ENCODE results near the gene CYS1.

The CYS1 gene

DNA sequence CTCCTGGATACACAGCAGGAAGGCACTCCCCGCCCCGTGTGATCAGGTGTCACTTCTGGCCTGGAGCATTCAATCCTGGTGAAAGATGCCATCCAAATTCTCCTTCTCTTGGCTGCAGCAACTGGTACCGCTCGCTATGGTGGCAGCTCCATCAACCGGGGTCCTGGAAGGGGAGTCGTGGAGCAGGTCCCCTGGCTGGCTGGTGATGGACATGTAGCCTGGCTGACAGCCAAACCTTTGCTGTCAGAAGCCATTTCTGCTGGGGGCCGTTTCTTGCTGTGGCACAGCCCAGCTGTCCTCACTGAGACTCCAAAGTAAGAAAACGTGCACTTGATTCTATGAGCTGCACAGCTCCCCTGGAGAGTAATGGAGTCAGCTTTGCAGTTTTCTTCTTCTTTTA lies 7.1 kb upstream of the CYS1 start:
- Histone ChIP-seq H3K27me3 (ENCODE audit: control insufficient read depth, insufficient read depth, low read length) (no peaks in the 10 kb centered on the region), H3K36me3 (ENCODE audit: control insufficient read depth, insufficient read depth, low read length) (no peaks in the 10 kb centered on the region), H3K9ac (ENCODE audit: low read length) (no peak overlapping the region)

DNA sequence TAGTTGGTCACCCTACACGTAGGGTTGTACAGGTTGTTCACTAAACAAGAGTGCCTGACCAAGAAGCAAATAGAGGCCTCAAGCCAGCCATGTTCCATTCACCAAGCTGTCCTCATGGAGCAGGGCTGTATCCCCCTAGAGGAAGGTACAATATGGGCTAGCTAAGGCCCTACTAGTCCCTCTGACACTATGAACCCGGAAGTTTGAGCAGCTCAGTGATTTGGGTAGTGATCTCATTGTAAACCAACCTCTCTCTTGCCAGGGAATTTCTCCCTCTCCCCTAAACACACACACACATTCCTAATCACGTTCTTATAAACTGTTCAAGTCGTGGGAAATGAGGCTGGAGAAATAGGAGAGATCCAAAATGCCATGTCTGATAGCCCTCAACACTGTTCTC lies 6.7 kb upstream of the CYS1 start:
- Histone ChIP-seq H3K9ac (ENCODE audit: low read length) (no peak overlapping the region), H3K27ac (ENCODE audit: low read depth, low read length) (no peak overlapping the region), H3K27me3 (ENCODE audit: control insufficient read depth, insufficient read depth, low read length) (no peaks in the 10 kb centered on the region), H3K4me1 (ENCODE audit: control insufficient read depth, insufficient read depth, low read length) (peaks cover 6% of the 10 kb centered on the region), H3K36me3 (ENCODE audit: control insufficient read depth, insufficient read depth, low read length) (no peaks in the 10 kb centered on the region), H3K4me3 (ENCODE audit: low read length) (no peak overlapping the region)

More for the DNA sequence above, 7.1 kb upstream of the CYS1 start:
- peaks cover 6% of the 10 kb centered on the region for H3K4me1 ChIP-seq (ENCODE audit: control insufficient read depth, insufficient read depth, low read length)
- no peak overlapping the region for H3K4me3 ChIP-seq (ENCODE audit: low read length)
- no peak overlapping the region for H3K27ac ChIP-seq (ENCODE audit: low read depth, low read length)

DNA sequence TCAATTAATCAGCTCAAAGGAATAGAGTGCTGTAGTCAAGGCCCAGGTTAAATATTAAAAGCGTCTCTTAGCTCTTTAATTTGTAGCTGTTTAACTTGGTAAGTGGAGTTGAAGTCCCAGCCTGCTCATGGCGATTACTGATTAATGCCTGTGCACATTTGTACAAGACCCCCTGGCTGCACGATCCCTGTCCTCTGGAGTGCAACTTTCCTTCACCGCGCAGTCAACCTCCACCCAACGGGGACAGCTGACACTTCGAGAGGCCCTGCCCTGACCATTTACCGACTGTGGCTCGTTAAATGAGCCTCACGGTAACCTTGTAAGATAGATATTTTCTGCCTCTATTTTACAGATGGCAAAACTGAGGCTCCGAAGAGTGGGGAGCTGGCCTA lies 5.5 kb upstream of the CYS1 start:
- Histone ChIP-seq H3K4me3 (ENCODE audit: low read length) (no peak overlapping the region), H3K9ac (ENCODE audit: low read length) (no peak overlapping the region), H3K27me3 (ENCODE audit: control insufficient read depth, insufficient read depth, low read length) (no peaks in the 10 kb centered on the region), H3K4me1 (ENCODE audit: control insufficient read depth, insufficient read depth, low read length) (peaks cover 7% of the 10 kb centered on the region), H3K36me3 (ENCODE audit: control insufficient read depth, insufficient read depth, low read length) (no peaks in the 10 kb centered on the region), H3K27ac (ENCODE audit: low read depth, low read length) (no peak overlapping the region)

DNA sequence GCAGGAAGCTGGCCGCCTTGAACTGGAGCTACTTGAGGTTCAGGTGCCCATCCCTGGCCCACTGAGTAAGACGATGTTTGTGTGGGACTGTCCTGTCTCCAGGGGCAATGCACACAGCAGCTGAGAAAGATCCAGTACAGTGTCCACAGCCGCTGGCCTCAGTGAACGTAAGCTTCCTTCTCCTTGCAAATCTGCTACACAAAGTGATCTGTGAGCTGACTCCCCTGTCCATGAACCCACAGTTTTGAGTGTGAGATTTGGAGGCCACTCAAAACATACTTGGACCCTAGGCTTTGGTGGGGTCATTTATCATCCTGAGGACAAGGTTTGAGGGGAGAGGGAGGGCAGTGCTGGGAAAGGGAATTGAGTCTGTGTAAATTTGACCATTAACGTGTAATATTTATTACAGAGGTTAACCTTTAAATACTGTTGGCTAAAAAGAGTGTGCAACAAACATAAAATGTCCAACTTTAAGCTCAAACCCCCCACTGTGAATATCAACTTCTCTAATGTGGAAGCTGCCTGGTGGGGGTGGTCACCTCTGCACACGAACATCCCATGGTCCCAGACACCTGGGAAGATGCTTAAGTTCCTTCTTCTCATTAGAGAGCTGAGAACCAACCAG lies 4.9 kb upstream of the CYS1 start:
- no peak overlapping the region for H3K27ac ChIP-seq (ENCODE audit: low read depth, low read length)
- H3K4me3 ChIP-seq (ENCODE audit: low read length) = no peak overlapping the region
- H3K9ac ChIP-seq (ENCODE audit: low read length) = no peak overlapping the region
- peaks cover 7% of the 10 kb centered on the region for H3K4me1 ChIP-seq (ENCODE audit: control insufficient read depth, insufficient read depth, low read length)
- H3K27me3 ChIP-seq (ENCODE audit: control insufficient read depth, insufficient read depth, low read length) = no peaks in the 10 kb centered on the region
- no peaks in the 10 kb centered on the region for H3K36me3 ChIP-seq (ENCODE audit: control insufficient read depth, insufficient read depth, low read length)

DNA sequence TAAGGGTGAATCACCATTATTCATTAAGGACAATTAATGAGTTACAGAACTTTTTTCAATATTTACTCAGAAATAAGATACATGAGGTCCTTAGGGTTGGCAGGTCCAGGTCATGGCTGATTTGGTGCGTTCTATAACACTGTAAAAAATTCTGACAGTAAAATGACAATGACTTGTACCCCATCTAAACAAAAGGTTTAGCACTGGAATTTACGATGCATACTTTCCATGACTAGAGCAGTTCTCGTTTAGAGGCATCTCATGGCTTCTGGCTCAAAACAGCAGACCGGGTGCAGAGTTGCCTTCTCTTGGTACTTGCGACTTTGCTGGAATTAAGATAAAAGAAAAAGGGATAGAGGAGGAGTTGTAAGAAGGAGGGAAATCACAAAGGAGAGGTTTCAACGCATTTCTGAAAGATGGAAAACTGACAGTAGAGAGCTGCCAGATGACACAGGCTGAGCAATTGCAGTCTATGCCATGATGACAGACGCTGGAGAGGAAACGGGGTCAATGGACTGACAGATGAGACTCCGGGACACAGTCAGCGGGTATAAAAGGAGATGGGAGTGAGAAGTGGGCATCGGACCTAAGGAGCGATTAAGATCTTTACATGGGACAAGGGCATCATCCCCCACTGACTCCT lies 4.1 kb upstream of the CYS1 start:
- Histone ChIP-seq H3K4me3 (ENCODE audit: low read length) (no peak overlapping the region), H3K4me1 (ENCODE audit: control insufficient read depth, insufficient read depth, low read length) (peaks cover 7% of the 10 kb centered on the region), H3K27ac (ENCODE audit: low read depth, low read length) (no peak overlapping the region), H3K36me3 (ENCODE audit: control insufficient read depth, insufficient read depth, low read length) (no peaks in the 10 kb centered on the region), H3K9ac (ENCODE audit: low read length) (no peak overlapping the region), H3K27me3 (ENCODE audit: control insufficient read depth, insufficient read depth, low read length) (no peaks in the 10 kb centered on the region)

DNA sequence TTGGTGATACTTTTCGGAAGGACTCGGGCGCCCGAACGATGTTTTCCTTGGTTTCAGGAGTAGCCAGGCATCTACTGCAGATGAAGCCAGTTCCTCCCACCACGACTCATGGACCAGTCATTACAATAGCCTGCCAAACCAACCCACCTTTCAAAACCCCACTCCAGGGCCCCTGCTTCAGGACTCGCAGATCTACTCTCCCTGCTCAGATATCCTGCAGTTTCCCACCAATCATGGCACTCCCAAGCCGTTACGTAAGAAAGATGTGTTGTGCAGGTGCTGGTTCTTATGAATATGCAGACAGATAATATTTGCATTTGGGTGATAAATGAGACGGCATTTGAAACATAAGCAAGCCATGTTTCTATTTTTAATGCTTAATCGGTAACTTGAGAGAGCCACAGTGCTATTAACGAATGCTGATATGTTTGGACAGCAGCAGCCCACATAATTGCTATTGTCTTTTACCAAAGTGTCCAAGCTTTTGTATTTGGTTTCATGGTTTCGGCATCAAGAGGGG lies 3.5 kb upstream of the CYS1 start:
- H3K9ac ChIP-seq (ENCODE audit: low read length) = no peak overlapping the region
- H3K27me3 ChIP-seq (ENCODE audit: control insufficient read depth, insufficient read depth, low read length) = no peaks in the 10 kb centered on the region
- H3K4me1 ChIP-seq (ENCODE audit: control insufficient read depth, insufficient read depth, low read length) = peaks cover 7% of the 10 kb centered on the region
- H3K36me3 ChIP-seq (ENCODE audit: control insufficient read depth, insufficient read depth, low read length) = no peaks in the 10 kb centered on the region
- H3K27ac ChIP-seq (ENCODE audit: low read depth, low read length) = no peak overlapping the region
- no peak overlapping the region for H3K4me3 ChIP-seq (ENCODE audit: low read length)

DNA sequence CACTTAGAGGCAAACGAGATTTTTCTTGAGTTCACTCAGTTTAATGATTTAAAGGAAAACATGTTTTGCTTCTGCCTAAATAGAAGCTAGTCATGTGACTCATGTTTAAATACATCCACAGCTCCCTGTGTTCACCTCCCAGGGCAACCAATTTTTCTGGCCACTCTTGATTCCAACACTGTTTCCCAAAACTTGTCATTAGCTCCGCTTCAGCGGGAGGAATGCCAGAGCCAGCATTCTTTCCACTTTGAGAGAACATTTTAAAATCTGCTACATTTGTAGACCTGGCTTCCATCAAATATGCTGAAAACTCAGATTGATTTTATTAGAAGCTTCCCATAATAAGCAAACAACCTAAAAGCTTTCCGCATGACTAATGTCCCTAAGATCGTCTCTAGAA lies 2.8 kb upstream of the CYS1 start:
- H3K27ac ChIP-seq (ENCODE audit: low read depth, low read length) = no peak overlapping the region
- H3K27me3 ChIP-seq (ENCODE audit: control insufficient read depth, insufficient read depth, low read length) = no peaks in the 10 kb centered on the region

DNA sequence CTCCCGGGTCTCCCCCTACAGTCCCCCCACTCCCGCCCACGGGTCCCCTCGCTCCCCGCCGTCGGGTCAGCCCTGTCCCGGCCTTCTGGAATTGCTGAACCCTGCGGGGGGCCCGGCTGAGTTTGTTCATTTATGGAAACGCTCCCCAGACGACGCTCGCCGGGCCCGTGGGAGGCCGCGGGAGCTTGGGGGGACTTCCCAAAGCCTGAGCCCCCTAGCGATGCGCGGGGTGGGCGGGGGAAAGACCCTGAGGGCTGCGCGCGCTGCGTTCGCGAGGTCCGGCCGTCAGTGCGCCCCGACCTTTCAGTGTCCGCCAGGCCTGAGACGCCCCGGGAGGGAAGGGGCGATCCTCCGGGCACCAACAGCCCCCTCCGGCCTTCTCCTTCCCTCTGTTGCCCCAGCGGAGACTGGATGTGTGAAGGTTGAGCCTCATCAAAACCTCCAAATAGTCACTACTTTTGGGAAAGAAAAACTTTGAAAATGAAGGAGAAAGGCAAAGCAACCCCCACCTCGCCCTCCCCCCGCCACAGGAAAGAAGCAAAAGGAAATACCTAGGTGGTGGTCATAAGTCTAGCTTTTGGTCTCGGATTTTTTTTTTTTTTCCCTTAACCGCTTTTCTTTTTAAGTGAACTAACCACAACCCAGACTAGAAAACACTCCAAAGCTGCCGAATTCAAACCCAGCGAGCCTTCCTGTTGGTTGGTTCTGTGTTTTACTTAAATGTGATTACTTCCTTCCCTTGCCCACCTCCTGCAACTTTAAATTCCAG lies 509 bp upstream of the CYS1 start:
- Histone ChIP-seq H3K27ac (ENCODE audit: low read depth, low read length) (peak overlapping the region; percentile 92), H3K4me3 (ENCODE audit: low read length) (peak overlapping the region; percentile 32), H3K27me3 (ENCODE audit: control insufficient read depth, insufficient read depth, low read length) (no peaks in the 10 kb centered on the region), H3K36me3 (ENCODE audit: control insufficient read depth, insufficient read depth, low read length) (no peaks in the 10 kb centered on the region), H3K4me1 (ENCODE audit: control insufficient read depth, insufficient read depth, low read length) (peaks cover 10% of the 10 kb centered on the region), H3K9ac (ENCODE audit: low read length) (no peak overlapping the region)

More for the DNA sequence above, 2.8 kb upstream of the CYS1 start:
- Histone ChIP-seq H3K4me1 (ENCODE audit: control insufficient read depth, insufficient read depth, low read length) (peaks cover 10% of the 10 kb centered on the region), H3K4me3 (ENCODE audit: low read length) (no peak overlapping the region), H3K36me3 (ENCODE audit: control insufficient read depth, insufficient read depth, low read length) (no peaks in the 10 kb centered on the region), H3K9ac (ENCODE audit: low read length) (no peak overlapping the region)

DNA sequence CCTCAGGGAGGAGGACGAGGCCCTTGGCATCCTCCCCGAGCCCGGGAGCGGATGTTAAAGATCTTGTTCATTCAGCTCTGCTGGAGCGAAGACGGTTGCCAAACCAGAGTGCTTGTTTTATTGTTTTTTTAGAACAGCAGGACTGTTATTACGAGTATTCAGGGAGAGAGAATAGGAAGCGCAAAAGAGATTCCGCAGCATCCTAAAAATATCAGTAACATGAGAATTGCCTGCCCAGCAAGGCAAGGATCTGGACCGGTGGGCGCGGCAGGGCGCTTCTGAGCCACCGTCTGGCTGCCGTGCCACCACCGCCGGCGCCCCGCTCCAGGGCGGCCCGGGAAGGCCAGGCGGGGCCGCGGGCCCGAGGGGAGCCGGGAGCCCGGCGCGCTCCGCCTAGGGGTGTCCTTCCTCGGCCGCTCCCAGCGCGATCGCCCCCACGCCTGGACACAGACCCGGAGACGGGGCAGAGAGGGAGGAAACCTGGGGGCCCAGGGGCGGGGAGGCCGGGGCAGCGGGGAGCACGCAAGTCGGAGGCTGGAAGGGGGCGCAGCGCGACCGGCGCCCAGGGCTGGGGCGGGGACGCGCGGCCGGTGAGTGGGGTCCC lies 843 bp downstream of the CYS1 start:
- Histone ChIP-seq H3K36me3 (ENCODE audit: control insufficient read depth, insufficient read depth, low read length) (no peaks in the 10 kb centered on the region), H3K9ac (ENCODE audit: low read length) (no peak overlapping the region), H3K27me3 (ENCODE audit: control insufficient read depth, insufficient read depth, low read length) (no peaks in the 10 kb centered on the region), H3K4me1 (ENCODE audit: control insufficient read depth, insufficient read depth, low read length) (peaks cover 10% of the 10 kb centered on the region), H3K4me3 (ENCODE audit: low read length) (peak overlapping the region; percentile 70), H3K27ac (ENCODE audit: low read depth, low read length) (peak overlapping the region; percentile 92)

DNA sequence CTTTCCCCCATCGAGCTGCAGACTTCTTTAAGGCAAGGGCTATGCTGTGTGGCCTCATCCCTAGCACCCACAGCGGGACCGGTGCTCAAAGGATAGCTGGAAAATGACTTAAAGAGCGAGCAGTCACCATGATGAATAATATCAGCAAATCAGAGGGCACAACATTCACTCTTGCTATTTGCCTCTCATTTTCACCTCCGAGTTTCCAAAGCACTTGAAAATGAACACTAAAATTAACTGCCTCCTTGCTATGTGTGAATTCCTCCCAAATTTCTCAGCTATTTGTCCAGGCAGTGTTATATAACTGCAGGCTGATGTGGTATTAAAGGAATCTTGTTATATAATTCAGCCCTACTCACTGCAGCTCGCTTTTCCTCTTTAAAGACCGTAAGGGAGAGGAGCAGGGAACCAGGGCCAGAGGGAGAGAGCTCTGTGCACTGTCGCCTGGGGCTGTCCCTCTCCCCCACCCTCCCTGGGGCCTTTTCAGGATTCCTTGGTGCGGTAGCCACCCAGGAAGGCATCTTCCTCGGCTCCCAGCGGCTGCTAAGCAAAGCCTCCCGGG lies 1.4 kb downstream of the CYS1 start:
- Histone ChIP-seq H3K9ac (ENCODE audit: low read length) (no peak overlapping the region), H3K36me3 (ENCODE audit: control insufficient read depth, insufficient read depth, low read length) (no peaks in the 10 kb centered on the region), H3K4me3 (ENCODE audit: low read length) (peak overlapping the region; percentile 70), H3K4me1 (ENCODE audit: control insufficient read depth, insufficient read depth, low read length) (peaks cover 10% of the 10 kb centered on the region), H3K27me3 (ENCODE audit: control insufficient read depth, insufficient read depth, low read length) (no peaks in the 10 kb centered on the region), H3K27ac (ENCODE audit: low read depth, low read length) (peak overlapping the region; percentile 92)

DNA sequence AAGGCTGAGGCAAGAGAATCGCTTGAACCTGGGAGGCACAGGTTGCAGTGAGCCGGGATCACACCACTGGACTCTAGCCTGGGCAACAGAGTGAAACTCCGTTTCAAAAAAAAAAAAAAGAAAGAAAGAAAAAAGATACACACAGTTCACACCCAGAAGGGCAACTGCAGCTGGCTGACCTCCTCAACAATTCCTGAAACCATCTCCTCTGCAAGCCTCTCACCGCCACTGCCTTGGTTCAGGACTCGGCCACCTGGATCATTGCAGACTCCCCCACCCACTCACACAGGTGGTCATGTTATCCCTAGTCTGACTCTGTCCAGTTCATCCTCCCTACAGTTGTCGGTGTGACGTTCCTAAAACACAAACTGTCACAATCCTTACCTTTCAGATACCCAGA lies 2.2 kb downstream of the CYS1 start:
- H3K27me3 ChIP-seq (ENCODE audit: control insufficient read depth, insufficient read depth, low read length) = no peaks in the 10 kb centered on the region
- H3K27ac ChIP-seq (ENCODE audit: low read depth, low read length) = peak overlapping the region; percentile 92
- no peaks in the 10 kb centered on the region for H3K36me3 ChIP-seq (ENCODE audit: control insufficient read depth, insufficient read depth, low read length)
- no peak overlapping the region for H3K4me3 ChIP-seq (ENCODE audit: low read length)
- peaks cover 5% of the 10 kb centered on the region for H3K4me1 ChIP-seq (ENCODE audit: control insufficient read depth, insufficient read depth, low read length)
- H3K9ac ChIP-seq (ENCODE audit: low read length) = no peak overlapping the region

DNA sequence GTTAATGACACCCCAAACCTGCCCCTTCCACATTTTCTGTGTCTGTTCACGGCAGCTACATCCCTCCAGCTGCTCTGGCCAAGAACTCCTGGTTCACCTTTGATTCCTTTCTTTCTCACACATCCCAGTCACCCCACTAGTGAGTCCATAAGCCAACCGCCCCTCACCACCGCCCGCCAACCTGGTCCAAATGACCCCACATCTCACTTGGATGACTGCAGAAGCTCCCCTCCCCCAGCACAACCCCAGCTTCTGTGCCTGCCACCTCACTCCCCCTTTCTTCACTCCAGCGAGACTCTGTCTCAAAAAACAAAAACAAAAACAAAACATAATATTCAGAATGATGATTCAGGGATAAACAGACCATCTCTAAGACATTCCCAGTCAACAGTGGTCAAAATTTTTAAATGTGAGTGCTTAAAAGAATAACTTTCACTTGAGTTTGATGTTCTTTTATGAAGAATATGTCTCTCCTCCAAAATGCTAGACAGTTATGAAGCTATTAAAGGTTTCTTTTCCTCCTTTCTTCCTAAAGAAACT lies 3.2 kb downstream of the CYS1 start:
- Histone ChIP-seq H3K27ac (ENCODE audit: low read depth, low read length) (no peak overlapping the region), H3K4me1 (ENCODE audit: control insufficient read depth, insufficient read depth, low read length) (peaks cover 5% of the 10 kb centered on the region), H3K36me3 (ENCODE audit: control insufficient read depth, insufficient read depth, low read length) (no peaks in the 10 kb centered on the region), H3K27me3 (ENCODE audit: control insufficient read depth, insufficient read depth, low read length) (no peaks in the 10 kb centered on the region), H3K9ac (ENCODE audit: low read length) (no peak overlapping the region), H3K4me3 (ENCODE audit: low read length) (no peak overlapping the region)

Measured in rectal smooth muscle tissue (tissue), 1 donor.